IMR-90 (cell line): ENCODE measurements around the gene IL15RA.

ENCODE experiments used
- BHLHE40 ChIP-seq: fragments of 150-350 bp; IDR thresholded peaks from 2 replicates; pipeline ENCODE4 v1.6.1; 2016; ENCODE audit warnings: mild to moderate bottlenecking, low read depth, low read length
- CEBPB ChIP-seq: IDR thresholded peaks from 2 replicates; pipeline ENCODE4 v1.6.1; 2012; ENCODE audit warnings: low read depth, low read length, improper control_type of control experiment
- CHD1 ChIP-seq: IDR thresholded peaks from 2 replicates; pipeline ENCODE4 v1.6.1; 2012; ENCODE audit warnings: low read depth, low read length, improper control_type of control experiment
- CTCF ChIP-seq: conservative IDR thresholded peaks from 2 replicates; pipeline ENCODE4 v1.5.1; 2012; ENCODE audit warnings: mild to moderate bottlenecking, low read depth, low read length, improper control_type of control experiment
- MAFK ChIP-seq: IDR thresholded peaks from 2 replicates; pipeline ENCODE4 v1.6.1; 2012; ENCODE audit warnings: low read depth, low read length, improper control_type of control experiment
- MAZ ChIP-seq: IDR thresholded peaks from 2 replicates; pipeline ENCODE4 v1.6.1; 2012; ENCODE audit warnings: low read depth, mild to moderate bottlenecking, low read length, improper control_type of control experiment, moderate library complexity, borderline replicate concordance
- MXI1 ChIP-seq: IDR thresholded peaks from 2 replicates; pipeline ENCODE4 v1.6.1; 2012; ENCODE audit warnings: low read depth, mild to moderate bottlenecking, low read length, moderate library complexity, borderline replicate concordance
- POLR2A ChIP-seq: IDR thresholded peaks from 2 replicates; pipeline ENCODE4 v1.6.1; 2012; ENCODE audit warnings: mild to moderate bottlenecking, low read depth, low read length
- RAD21 ChIP-seq: IDR thresholded peaks from 2 replicates; pipeline ENCODE4 v1.6.1; 2012; ENCODE audit warnings: low read length, improper control_type of control experiment
- RCOR1 ChIP-seq: IDR thresholded peaks from 2 replicates; pipeline ENCODE4 v1.6.1; 2012; ENCODE audit warnings: mild to moderate bottlenecking, low read length, improper control_type of control experiment; ENCODE audit not compliant: insufficient replicate concordance
- RFX5 ChIP-seq: IDR thresholded peaks from 2 replicates; pipeline ENCODE4 v1.8.0; 2012; ENCODE audit warnings: low read depth, mild to moderate bottlenecking, low read length, moderate library complexity
- USF2 ChIP-seq: fragments of 150-350 bp; IDR thresholded peaks from 2 replicates; pipeline ENCODE4 v1.6.1; 2017; ENCODE audit warnings: mild to moderate bottlenecking, antibody characterized with exemption, low read length, low read depth

DNA sequence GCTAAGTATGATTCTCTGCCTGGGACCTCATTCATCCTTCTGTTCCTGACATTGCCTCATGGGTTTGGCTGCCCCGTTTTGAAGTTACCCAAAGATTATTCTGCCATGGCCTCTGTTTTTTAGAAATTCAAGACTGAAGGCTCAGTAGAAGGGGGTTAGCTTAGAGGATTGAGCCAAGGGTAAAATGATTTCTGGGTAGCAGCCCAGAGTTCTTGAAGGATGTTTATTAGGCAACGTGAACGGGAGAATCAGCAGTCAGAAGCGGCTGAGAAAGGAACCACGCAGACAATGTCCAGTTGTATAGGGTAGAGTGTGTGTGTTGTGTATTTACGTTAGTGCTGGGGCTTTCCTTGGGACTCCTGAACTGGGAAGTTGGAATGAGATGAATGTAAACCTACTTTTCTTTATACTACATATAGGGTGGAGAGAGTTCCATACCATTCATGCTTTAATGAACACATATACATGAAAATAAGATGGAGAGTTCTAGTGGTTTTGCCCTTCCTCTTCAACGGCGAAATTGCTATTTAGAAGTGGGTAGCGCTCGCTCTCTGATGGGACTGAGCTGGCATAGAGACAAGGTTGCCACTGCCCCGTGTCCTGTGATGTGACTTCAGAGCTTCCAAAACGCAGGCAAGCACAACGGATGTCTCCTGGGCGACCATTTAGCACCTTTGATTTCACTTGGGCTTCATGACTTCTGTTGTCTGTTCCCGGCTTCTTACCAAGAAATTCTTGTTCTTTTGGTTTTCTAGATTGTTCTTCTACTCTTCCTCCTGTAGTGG lies 35.0 kb upstream of the IL15RA start:
- no peak for TF ChIP-seq CTCF
- no peak for TF ChIP-seq MAZ
- TF ChIP-seq USF2 = no peak
- TF ChIP-seq CEBPB = no peak
- no peak for TF ChIP-seq POLR2A
- TF ChIP-seq BHLHE40 = no peak
- no peak for TF ChIP-seq MXI1
- TF ChIP-seq RFX5 = no peak
- TF ChIP-seq RAD21 = no peak
- TF ChIP-seq CHD1 = no peak
- TF ChIP-seq MAFK = no peak
- no peak for TF ChIP-seq RCOR1
